Tibial nerve (tissue), 3 donors: Measurements from ENCODE around the gene RAB11FIP3.

ENCODE experiments used
- CTCF ChIP-seq, 5 experiments: fragments of 200-600 bp in 3 of 5; fragments of 450-650 bp in 2 of 5; sonication (generic) in 3 of 5; IDR thresholded peaks; one replicate each; pipeline ENCODE4 v1.5.1; 2016 to 2019; ENCODE audit warnings: antibody characterized with exemption in 5 of 5, mild to moderate bottlenecking in 3 of 5, moderate library complexity in 2 of 5
- POLR2A ChIP-seq, 2 donors: fragments of 450-650 bp; IDR thresholded peaks; one replicate each; pipeline ENCODE4 v1.6.1; 2017; ENCODE audit warnings: antibody characterized with exemption in 2 of 2, mild to moderate bottlenecking in 2 of 2, moderate library complexity in 2 of 2

DNA sequence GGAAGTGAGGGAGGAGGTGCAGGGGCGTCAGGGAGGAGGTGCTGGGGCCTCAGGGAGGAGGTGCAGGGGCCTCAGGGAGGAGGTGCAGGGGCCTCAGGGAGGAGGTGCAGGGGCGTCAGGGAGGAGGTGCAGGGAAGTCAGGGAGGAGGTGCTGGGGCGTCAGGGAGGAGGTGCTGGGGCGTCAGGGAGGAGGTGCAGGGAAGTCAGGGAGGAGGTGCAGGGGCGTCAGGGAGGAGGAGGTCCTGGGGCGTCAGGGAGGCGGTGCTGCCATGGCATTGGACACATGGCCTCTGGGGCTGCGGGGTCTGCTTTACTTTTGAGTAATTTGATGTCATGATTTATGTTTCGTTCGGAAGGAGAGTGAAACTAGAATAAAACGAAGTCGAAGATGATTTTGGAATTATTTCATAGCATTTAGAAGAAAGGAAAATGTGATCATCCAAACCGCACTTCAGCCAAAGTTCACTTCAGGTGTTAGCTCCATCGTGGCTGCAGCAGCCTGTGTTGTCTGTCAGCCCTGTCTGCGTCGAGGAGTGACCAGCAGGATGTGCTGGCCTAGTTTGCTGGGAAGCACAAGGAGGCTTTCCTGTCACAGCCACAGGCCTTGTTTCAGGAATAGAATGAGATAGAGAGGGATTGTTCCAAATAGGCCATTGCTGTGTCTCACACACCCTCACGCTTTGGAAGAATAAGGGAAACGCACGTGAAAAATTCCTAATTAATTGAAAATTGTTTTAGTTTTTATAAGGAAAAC lies 42.8 kb downstream of the RAB11FIP3 start:
- no peak for TF ChIP-seq CTCF (IDR thresholded peaks at IDR 0.05)
- TF ChIP-seq POLR2A (IDR thresholded peaks at IDR 0.05): no peak
